NCI-H187 treated with DMSO at 0.1 percent for 48 hours (cell line): ENCODE data around the gene LAMP2.
"Not testable (repeated sequence)": the region's sequence is repeated elsewhere in the genome, so short reads cannot be mapped to it uniquely, and the experiment has no call there.

ENCODE experiments used
- DNase-seq: peaks from one replicate; lab custom pipeline; 2025; lab: John Stamatoyannopoulos, UW

Gene LAMP2

GRCh38 chrX:120468825-120469525 is at the start of gene LAMP2:
LAMP2 (minus strand) TSS chrX:120469296; CDS start chrX:120469169, 127 bp downstream.
- DNase-seq: peak; percentile 37

GRCh38 chrX:120517936-120518335 is 48.8 kb upstream of the LAMP2 start:
- DNase-seq: no peak

- DNase-seq: no peak
Measured at GRCh38 chrX:120514236-120514635, 45.1 kb upstream of the LAMP2 start.

- no peak for DNase-seq
Measured at GRCh38 chrX:120512627-120513026, 43.5 kb upstream of the LAMP2 start.

GRCh38 chrX:120512222-120512621 is 43.1 kb upstream of the LAMP2 start:
- DNase-seq: no peak

GRCh38 chrX:120504569-120504968 is 35.5 kb upstream of the LAMP2 start:
- DNase-seq: no peak

GRCh38 chrX:120499301-120500072 is 30.4 kb upstream of the LAMP2 start:
- DNase-seq: no peak

GRCh38 chrX:120490119-120490518 is 21.0 kb upstream of the LAMP2 start:
- DNase-seq: not testable (repeated sequence)

- no peak for DNase-seq
Measured at GRCh38 chrX:120486786-120487185, 17.7 kb upstream of the LAMP2 start.

- DNase-seq: peak; percentile 64
Measured at GRCh38 chrX:120485638-120486520, 16.8 kb upstream of the LAMP2 start.

- no peak for DNase-seq
Measured at GRCh38 chrX:120485315-120485637, 16.2 kb upstream of the LAMP2 start.

GRCh38 chrX:120477453-120477852 is 8.4 kb upstream of the LAMP2 start:
- no peak for DNase-seq

GRCh38 chrX:120476714-120477113 is 7.6 kb upstream of the LAMP2 start:
- no peak for DNase-seq

- not testable (repeated sequence) for DNase-seq
Measured at GRCh38 chrX:120475447-120475846, 6.4 kb upstream of the LAMP2 start.

GRCh38 chrX:120474085-120474484 is 5.0 kb upstream of the LAMP2 start:
- DNase-seq: no peak

GRCh38 chrX:120469657-120470056 is 561 bp upstream of the LAMP2 start:
- DNase-seq: not testable (repeated sequence)

- DNase-seq: no peak
Measured at GRCh38 chrX:120468479-120468824, 644 bp downstream of the LAMP2 start.

- no peak for DNase-seq
Measured at GRCh38 chrX:120468071-120468470, 1.0 kb downstream of the LAMP2 start.

GRCh38 chrX:120464411-120464810 is 4.7 kb downstream of the LAMP2 start:
- DNase-seq: no peak

GRCh38 chrX:120463241-120463640 is 5.9 kb downstream of the LAMP2 start:
- no peak for DNase-seq

GRCh38 chrX:120462370-120462769 is 6.7 kb downstream of the LAMP2 start:
- no peak for DNase-seq

- DNase-seq: no peak
Measured at GRCh38 chrX:120459309-120459708, 9.8 kb downstream of the LAMP2 start.

- no peak for DNase-seq
Measured at GRCh38 chrX:120457766-120458180, 11.3 kb downstream of the LAMP2 start.
